Measurements from ENCODE around the gene RNF14.

Gene RNF14

DNA sequence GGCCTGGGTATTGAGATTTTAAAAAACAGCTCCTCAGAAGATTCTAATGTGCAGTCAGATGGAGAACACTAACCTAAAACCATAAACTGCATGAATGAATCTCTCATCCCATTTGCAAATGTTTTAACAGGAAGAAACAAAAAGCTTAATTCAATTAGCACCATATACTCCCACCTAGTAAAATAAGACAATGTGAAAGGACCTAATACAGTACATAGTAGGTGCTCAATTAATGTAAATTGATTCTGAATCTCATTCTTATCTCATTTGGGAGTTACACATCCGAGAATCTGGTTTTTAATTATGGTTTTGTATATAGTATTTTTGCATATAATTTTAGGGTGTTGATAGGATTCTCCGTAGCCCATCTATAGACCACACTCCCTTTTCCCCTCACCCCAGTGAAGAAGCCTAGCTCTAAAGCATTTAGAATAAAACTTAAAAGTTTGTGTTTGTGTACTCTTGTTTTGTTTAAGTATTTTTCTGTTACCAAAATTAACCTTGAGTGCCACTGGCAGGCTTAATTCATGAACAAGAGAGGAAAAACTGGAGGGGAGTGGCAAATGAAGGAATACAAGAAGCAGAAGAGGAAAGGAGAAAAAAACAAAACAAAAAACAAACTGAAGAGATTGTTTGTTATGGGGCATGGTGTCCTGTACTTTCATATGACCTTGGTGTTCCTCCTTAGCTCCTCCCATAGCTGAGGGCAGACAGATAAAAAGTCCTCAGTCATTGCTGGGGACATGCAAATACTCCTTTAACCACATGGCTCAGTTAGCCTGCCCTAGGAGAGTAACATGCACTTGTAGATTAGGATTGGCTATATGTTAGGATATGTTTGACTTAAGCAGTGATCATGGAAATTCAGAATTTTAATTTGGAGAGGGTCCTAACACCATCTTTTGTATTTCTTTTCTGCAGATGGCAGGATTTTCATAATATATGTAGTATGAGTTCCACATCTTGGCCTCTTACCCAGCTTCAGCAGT lies 1.2 kb downstream of the RNF14 start:
- DNase-seq (ENCODE audit: low read depth): no peak
- peak overlapping the region; percentile 92 for H3K4me3 ChIP-seq (ENCODE audit: low read depth, low read length)

GRCh38 chr5:141973871-141974595 lies 5.1 kb downstream of the RNF14 start:
- DNase-seq (ENCODE audit: low read depth): no peak
- H3K4me3 ChIP-seq (ENCODE audit: low read depth, low read length): no peak overlapping the region

GRCh38 chr5:141976176-141976575 lies 7.3 kb downstream of the RNF14 start:
- no peak overlapping the region for H3K4me3 ChIP-seq (ENCODE audit: low read depth, low read length)
- DNase-seq (ENCODE audit: low read depth): no peak

GRCh38 chr5:141978389-141978788 lies 9.5 kb downstream of the RNF14 start:
- H3K4me3 ChIP-seq (ENCODE audit: low read depth, low read length): no peak overlapping the region
- no peak for DNase-seq (ENCODE audit: low read depth)

DNA sequence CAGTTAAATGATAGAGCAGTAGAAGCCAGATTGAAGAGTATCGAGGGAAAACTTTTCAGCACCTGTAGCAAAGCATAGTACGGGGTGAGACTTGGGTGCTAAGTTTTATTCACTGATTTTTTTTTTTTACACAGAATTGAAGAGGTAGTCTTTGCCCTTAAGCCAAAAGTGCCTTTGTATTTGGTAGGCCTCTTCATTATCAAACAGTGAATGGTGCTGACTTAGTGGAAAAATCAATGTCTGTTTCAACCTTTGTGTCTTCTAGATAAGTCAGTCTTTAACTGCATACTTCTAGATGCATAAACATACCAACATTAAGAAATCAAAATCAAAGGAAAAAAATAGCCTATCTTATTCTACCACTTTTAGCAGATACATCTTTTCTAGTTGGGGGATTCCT lies 13.7 kb downstream of the RNF14 start:
- no peak for DNase-seq (ENCODE audit: low read depth)
- no peak overlapping the region for H3K4me3 ChIP-seq (ENCODE audit: low read depth, low read length)

DNA sequence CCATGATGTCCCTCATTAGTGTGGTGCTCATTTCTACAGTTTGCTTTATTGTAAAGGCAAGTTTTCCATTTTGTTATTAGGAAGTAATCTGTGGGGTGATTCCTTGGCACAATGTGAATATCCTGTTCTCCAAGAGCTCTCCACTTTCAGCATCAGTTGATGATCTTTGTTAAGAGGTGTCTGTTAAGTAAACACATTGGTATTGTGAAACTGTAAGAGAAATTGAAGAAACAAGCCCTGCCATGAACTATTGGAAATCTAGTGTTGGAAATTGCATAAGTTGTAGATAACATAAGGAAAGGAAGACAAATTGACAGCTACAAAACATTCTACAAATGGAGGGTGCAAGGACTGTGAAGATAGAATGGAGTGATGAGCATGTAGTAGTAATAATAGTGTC lies 17.2 kb downstream of the RNF14 start:
- no peak for DNase-seq (ENCODE audit: low read depth)
- H3K4me3 ChIP-seq (ENCODE audit: low read depth, low read length): no peak overlapping the region

GRCh38 chr5:141989720-141990119 lies 20.8 kb downstream of the RNF14 start:
- no peak overlapping the region for H3K4me3 ChIP-seq (ENCODE audit: low read depth, low read length)
- DNase-seq (ENCODE audit: low read depth): no peak

DNA sequence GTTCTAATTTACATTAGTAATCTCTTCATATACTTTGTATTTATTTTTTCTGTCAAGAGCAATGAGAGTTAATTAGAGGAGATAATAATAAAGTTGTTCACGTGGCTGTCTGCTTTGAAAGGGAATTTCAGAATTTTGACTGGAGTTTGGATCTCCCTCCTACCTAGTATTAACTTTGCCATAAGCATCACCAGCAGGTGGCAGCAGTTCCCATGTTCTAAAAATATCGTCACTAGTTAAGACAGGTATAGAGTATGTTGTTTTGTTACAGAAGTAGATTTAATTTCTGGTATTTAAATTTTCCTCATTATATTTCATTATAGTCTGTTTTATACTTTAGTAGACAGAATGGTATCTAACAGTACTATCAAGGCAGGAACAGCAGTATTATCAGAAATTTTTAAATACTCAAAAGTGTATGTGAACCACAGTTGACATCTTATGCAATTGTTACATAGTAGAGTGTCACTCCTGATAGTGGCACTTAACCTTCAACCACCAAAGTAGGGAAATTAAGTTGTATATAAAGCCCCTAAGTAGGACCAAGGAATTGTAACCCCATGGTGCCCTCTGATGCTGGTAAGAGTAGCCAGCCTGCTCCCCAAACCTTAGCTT lies 23.6 kb downstream of the RNF14 start:
- no peak for DNase-seq (ENCODE audit: low read depth)
- no peak overlapping the region for H3K4me3 ChIP-seq (ENCODE audit: low read depth, low read length)

- H3K4me3 ChIP-seq (ENCODE audit: low read depth, low read length): no peak overlapping the region
- DNase-seq (ENCODE audit: low read depth): no peak
These were observed 25.7 kb downstream of the RNF14 start for GRCh38 chr5:141994511-141995136.

DNA sequence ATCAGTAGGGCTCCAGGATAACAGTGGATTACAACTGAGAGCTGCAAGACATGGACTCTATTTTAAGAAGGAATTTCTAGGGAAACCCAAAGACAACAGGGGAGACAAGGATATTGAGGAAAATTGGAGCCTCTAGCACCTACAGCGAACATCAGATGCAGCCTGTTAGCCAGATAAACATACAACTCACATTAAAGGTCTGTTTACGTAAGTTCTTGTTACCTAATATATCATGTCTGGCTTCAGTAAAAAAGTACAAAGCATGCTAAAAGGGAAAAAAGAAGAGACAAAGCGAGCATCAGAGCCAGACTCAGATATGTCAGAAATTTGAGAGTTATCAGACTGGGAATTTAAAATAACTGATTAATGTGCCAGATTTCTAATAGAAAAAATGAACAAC lies 26.8 kb downstream of the RNF14 start:
- H3K4me3 ChIP-seq (ENCODE audit: low read depth, low read length): no peak overlapping the region
- DNase-seq (ENCODE audit: low read depth): no peak

DNA sequence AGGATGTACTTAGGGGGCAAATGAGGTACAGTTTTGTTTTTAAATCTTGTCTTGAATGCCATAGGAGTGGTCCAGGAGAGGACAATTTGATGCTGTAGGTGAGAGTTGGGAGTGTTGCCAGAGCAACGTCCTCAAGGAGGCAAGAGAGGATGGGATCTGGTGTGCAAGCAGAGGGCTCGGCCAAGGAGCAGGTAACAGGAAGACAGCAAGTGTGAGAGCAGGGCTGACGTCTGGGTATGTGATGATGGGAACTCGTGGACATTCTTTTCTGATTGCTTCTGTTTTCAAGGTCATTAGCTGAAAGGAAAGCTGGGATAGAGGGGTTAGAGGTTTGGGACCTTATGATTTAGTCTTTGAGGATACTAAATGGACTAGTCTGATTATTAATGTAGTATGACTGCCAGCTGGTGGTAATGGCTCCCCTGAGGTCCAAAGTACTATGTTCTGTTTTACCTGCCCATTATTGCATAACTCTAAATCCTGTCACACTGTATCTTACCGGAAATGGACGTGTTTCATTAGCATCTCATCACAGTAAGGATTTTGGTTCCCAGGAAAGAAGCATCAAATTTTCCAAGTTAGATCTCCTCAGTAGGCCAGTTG lies 28.6 kb downstream of the RNF14 start:
- no peak overlapping the region for H3K4me3 ChIP-seq (ENCODE audit: low read depth, low read length)
- DNase-seq (ENCODE audit: low read depth): no peak

DNA sequence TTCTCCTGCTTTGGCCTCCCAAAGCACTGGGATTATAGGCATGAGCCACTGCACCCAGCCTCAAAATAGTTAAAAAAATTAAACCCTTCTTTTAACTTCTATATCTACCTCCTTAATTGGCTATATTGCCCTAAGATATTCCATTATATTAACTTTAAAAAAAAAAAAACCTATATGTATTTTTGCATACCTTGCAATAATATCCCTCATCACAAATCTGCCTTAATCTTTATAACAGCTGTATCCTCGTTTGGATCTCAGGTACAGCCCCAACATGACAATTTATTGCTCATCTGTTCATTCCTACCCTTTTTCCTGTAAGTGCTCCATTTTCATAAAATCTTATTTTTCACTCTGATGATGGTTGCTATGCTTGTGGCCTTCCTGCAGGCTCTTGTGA lies 31.3 kb downstream of the RNF14 start:
- DNase-seq (ENCODE audit: low read depth): no peak
- no peak overlapping the region for H3K4me3 ChIP-seq (ENCODE audit: low read depth, low read length)

GRCh38 chr5:142000704-142001484 lies 32.0 kb downstream of the RNF14 start:
- no peak for DNase-seq (ENCODE audit: low read depth)
- H3K4me3 ChIP-seq (ENCODE audit: low read depth, low read length): no peak overlapping the region

GRCh38 chr5:142003266-142003800 lies 34.4 kb downstream of the RNF14 start:
- DNase-seq (ENCODE audit: low read depth): no peak
- no peak overlapping the region for H3K4me3 ChIP-seq (ENCODE audit: low read depth, low read length)

GRCh38 chr5:142006363-142007236 lies 37.7 kb downstream of the RNF14 start:
- no peak for DNase-seq (ENCODE audit: low read depth)
- H3K4me3 ChIP-seq (ENCODE audit: low read depth, low read length): no peak overlapping the region

GRCh38 chr5:142007237-142007544 lies 38.3 kb downstream of the RNF14 start:
- no peak overlapping the region for H3K4me3 ChIP-seq (ENCODE audit: low read depth, low read length)
- DNase-seq (ENCODE audit: low read depth): no peak

DNA sequence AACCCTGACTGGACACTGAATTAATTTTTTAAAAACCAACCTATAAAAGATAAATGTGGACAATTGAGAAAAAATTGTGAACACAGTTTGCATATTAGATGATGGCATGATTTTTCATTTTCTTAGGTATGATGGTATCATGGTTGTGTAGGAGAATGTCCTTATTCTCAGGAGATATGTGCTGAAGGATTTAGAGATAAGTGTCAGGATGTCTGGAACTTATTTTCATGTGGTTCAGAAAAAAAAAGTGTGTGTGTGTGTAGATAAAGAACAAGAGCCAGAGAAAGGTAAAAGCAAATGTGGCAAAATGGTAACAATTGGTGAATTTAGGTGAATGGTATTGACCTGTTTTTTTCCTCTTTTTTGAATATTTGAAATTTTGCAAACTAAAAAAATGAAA lies 39.9 kb downstream of the RNF14 start:
- H3K4me3 ChIP-seq (ENCODE audit: low read depth, low read length): no peak overlapping the region
- DNase-seq (ENCODE audit: low read depth): no peak

DNA sequence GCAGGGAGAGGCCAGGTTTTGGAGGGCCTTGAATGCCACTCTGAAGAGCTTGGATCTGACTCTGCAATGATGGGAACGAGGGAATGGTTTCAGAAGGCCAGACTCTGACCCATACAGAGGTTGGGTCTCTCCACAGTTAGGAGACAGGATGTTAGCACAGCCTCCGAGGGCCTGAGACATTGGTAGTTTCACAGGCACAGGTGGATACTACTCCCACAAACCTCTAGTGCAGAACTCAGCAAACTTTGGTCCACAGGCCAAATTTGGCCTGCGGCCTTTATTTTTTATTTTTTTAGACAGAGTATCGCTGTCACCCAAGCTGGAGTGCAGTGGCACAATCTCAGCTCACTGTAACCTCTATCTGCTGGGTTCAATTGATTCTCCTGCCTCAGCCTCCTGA lies 41.0 kb downstream of the RNF14 start:
- no peak for DNase-seq (ENCODE audit: low read depth)
- no peak overlapping the region for H3K4me3 ChIP-seq (ENCODE audit: low read depth, low read length)
